Nucleus accumbens (tissue), 56 donors: ENCODE results near the gene MYO5B.
"Not testable (repeated sequence)": the region's sequence is repeated elsewhere in the genome, so short reads cannot be mapped to it uniquely, and the experiment has no call there.

Experiments used
- DNase-seq, 56 donors: peaks; one replicate each; lab custom pipeline; 2025; lab: John Stamatoyannopoulos, UW

The MYO5B gene

DNA sequence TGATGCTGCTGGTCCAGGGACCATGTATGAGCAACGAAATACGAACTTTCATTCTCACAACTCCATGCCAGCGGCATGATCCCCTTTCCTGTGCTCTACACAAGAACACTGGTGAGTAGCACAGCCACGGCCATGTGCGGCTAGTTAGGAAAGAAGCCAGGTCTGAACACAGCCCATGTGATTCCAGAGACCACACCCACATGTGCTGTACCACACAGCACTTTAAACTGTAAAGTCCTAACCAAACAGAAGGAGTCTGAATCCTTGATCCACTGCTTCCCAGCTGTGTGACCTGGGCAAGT, 348.6 kb downstream of the MYO5B start:
- DNase-seq = no peak

GRCh38 chr18:49845629-49846360, 349.2 kb downstream of the MYO5B start:
- peak in 4 of 56 donors; percentile 21 to 40 (median 32) for DNase-seq

DNA sequence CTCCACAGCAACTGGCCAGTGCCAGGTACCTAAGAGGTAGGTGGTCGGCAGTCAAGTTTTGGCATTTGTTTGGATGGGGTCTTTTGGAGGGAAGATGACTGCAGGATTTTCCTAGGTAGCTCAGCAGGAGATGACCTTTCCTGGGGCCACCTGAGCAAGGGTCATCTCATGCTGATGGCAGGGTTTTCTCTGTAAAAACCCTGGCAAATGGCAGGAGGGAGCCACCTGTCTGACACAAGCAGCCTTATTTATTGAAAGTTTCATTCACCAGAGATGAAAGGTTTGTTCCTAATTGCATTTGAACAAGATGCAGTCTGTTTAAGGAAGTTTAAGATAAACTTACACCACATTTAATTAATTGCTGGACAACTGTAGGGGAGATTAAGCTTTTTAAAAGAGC, 350.0 kb downstream of the MYO5B start:
- no peak for DNase-seq

DNA sequence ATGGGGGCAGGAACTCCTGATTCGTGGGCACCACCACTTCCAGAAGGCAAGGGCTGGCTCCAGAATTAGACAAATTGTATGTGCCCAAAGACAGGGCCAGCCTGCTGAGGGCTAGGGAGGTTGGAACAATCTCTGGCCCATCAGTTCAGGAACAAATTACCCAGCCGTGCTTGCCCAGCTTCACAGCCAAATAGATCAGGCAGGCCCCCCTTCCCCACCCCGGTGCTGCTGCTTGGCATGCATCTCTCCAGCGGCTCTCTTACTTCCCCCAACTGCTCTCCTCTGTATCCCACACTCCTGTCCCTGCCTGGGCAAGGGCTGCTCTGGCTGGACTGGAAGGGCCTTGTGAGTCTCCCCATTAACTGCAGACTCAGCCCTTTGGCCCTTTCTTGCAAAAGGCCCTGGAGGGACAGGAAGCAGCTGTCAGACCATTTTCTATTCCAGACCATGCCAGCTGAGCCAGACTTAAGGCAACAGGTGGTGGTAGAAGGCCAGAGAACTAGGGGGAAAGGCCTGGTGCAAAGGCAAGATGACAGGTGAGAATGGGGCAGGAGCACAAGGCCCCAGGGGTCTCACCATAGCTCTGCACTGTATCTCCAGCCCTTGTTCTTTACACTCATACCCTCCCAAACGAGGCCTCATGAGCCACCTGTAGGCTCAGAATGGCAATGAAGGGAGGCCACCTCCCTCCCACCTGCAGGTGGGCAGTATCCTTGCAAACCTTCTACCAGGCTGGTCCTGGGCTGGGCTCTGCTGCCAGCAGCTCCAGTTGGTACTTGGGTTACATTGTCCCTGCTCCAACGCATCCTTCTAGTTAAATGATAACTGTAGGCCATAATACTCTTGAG, 350.9 kb downstream of the MYO5B start:
- DNase-seq = peak in 2 of 56 donors; percentile 13 to 39

DNA sequence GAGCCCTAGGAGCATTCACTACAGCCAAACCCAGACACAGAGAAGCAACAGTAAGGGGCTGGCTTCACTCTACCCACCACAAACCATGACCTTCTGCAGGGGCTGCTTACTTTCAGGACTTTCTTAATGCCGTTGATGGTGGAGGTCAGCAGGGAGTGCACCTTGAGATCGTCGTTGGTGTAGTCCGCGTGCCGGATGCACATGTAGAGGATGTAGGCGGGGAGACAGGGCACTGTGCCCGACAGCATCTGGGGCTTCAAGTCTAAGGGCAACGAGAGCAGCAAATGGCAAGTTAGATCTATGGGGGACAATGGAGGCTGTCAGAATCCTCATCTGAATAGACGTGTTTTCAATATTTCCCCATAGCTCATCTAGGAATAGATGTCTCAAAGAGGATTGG, 351.8 kb downstream of the MYO5B start:
- DNase-seq = no peak

- no peak for DNase-seq
Observed at GRCh38 chr18:49842656-49843055, 352.3 kb downstream of the MYO5B start.

DNA sequence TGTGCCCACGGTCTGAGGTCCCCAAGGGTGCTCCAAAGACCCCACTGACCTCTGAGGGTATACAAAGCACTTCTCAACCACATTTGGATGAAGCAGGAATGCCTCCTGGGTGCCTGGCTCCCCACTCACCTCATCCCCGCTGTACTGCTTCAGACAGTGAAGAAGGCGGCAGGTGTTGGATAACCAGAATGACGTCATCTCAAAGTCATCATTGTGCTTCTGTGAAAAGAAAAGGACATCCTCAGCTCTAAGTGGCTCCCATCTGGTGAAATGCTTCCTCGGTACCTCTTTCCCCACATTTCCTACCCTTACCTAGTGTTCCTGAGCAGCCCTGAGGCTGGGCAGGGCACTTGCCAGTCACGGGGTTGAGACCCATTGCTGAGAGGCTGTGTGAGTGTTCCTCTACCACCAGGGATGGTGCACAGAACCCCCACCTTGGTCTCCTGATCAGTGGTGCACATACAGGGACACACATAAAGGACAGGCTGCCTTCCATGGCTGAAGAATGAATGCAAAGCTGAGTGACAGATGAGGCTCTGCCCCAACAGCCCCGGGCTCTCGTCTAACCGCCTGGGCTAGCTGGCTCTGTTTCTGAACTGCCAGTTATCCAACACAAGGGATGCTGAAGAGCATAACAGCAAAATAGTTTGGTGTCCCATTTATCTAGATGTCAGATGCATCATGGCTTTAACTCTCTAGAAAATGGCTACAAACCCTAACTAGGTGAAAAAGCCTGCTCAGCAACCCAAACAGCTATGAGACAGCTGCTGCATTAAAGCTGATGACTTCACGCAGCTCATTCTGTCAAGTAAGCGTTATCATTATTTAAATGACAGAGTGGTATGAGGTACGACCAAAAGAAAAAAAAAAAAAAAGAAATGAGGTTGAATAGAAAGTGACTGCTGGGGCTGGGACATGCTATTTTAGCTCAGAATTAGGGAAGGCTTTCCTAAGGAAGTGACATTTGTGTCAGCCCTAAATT, 353.4 kb downstream of the MYO5B start:
- DNase-seq = no peak

GRCh38 chr18:49839012-49839411, 355.9 kb downstream of the MYO5B start:
- no peak for DNase-seq

- DNase-seq = no peak
Observed at GRCh38 chr18:49838381-49838780, 356.6 kb downstream of the MYO5B start.

DNA sequence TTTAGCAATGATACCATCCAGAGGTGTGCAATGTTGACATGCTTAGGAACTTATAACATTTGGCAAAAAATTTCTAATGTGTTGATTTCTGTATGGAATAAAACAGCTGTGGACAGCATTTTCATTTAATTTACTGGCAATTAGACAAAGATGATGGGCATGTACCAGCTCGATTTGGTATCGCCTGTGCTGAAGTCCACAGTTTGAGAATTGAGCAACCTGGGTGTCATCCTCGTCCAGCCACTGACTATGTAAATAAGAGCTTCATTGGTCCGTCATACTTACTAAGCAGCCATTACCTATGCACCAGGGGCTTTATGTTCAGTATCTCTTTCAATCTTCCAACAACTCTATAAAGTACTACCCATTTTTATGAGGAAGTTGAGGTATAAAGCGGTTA, 357.1 kb downstream of the MYO5B start:
- no peak for DNase-seq

DNA sequence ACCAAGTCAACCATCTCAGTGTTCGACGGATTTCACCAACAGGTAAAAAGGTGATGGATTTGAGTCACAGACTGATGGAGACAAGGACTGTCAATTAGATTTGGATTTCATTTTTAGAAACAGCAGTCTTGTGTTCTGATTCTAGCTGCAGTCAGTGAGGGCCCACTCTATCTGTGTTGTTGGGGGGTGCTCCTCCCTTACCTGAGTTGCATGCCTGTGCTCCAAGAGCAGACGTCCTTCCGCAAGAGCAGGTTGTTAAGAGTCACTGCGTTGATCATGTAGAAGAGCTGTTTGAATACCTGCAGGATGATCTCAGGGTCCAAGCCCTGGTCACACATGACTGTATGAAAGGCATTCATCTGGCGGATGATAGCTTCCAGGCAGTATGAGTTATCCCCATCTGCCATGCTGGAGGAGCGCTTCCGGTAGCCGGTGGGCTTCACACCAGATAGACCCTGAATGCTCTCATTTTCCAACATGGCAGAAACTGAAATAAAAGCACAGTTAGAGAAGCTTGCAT, 357.6 kb downstream of the MYO5B start:
- not testable (repeated sequence) for DNase-seq

DNA sequence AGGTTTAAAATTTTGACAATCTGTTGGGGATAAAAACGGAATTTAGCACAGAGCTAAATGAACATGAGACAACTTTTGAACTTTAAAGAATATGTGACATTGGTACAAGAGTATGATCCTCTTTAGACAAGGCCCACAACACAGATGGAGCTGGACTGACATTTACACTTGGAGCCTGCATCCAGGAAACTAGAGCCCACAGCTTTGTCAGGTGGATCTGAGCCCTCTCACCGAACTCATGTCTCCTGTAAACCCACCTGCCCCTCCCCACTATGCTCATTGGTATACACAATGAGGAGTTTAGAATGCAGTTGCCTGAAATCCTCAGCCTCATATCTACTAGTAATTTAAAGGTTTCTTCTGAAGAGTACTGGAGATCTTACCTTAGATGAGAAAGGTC, 359.5 kb downstream of the MYO5B start:
- no peak for DNase-seq

DNA sequence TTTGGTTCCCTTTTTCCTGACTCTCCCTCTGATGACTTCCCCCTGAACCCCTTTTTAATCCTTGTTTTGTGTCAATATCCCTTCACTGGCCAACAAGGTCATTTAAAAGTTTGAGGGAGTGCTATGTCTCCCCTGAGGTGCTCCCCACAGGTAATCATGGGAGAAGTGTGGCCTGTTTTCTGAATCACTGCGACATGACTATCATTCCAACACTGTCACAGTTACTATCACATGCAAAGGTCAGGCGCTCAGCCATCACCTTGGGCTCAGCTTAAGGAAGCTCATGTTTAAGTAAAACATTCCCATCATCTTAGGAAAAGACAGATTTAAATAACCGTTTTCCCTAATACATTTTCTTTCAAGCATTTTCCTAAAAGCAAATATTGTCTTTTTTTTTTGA, 360.7 kb downstream of the MYO5B start:
- DNase-seq = no peak

- no peak for DNase-seq
Observed at GRCh38 chr18:49833814-49834213, 361.1 kb downstream of the MYO5B start.

- no peak for DNase-seq
Observed at GRCh38 chr18:49832221-49832647, 362.7 kb downstream of the MYO5B start.

GRCh38 chr18:49827996-49828395, 367.0 kb downstream of the MYO5B start:
- no peak for DNase-seq

GRCh38 chr18:49819823-49820671, 374.9 kb downstream of the MYO5B start:
- DNase-seq = no peak

DNA sequence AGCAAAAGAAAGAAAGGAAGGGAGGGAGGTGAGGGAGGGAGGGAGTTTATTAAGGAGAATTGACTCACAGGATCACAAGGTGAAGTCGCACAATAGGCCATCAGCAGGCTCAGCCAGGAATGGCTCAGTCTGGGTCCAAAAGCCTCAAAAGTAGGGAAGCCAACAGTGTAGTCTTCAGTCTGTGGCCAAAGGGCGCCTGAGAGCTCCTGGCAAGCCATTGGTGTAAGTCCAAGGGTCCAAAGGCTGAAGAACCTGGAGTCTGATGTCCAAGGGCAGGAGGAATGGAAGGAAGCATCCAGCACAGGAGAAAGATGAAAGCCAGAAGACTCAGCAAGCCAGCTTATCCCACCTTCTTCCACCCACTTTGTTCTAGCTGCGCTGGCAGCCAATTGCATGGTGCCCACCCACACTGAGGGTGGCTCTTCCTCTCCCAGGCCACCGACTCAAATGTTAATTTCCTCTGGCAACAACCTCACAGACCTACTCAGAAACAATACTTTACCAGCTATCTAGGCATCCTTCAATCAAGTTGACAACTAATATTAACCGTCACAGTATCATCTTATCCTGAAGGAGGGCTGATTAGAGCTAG, 375.8 kb downstream of the MYO5B start:
- DNase-seq = peak in 2 of 56 donors; percentile 5 to 24

GRCh38 chr18:49817947-49818346, 377.0 kb downstream of the MYO5B start:
- DNase-seq = no peak
